Colonic mucosa (tissue), 4 donors: Measurements from ENCODE around the gene NUDT1. TPM values are rescaled to one million over a fixed set of nuclear protein-coding genes. Genes with fewer than 3 reads are reported as not detected.

ENCODE experiments used
- DNase-seq: peaks from one replicate; pipeline ENCODE4 v3.0.0-alpha.2; 2020
- H3K27ac ChIP-seq: fragments of 200-600 bp; one replicate; pipeline ENCODE4 v1.8.0; 2021
- H3K27me3 ChIP-seq: fragments of 200-600 bp; one replicate; pipeline ENCODE4 v1.8.0; 2021
- H3K36me3 ChIP-seq: fragments of 200-600 bp; one replicate; pipeline ENCODE4 v1.8.0; 2021
- H3K4me1 ChIP-seq: fragments of 200-600 bp; one replicate; pipeline ENCODE4 v1.8.0; 2021; ENCODE audit warnings: mild to moderate bottlenecking
- H3K4me3 ChIP-seq: fragments of 200-600 bp; one replicate; pipeline ENCODE4 v1.8.0; 2021
- H3K9ac ChIP-seq, 2 donors: one replicate each; pipeline ENCODE4 v1.7.0; 2013; ENCODE audit warnings: control low read depth in 2 of 2, low read depth in 2 of 2, low read length in 2 of 2
- H3K9me3 ChIP-seq: fragments of 200-600 bp; one replicate; pipeline ENCODE4 v1.8.0; 2021
- CTCF ChIP-seq: fragments of 200-600 bp; IDR thresholded peaks from one replicate; pipeline ENCODE4 v1.8.0; 2022; ENCODE audit warnings: antibody characterized with exemption, mild to moderate bottlenecking
- intact Hi-C: fragments of 100-400 bp; cut with DNase I; formaldehyde crosslinking; loops from one replicate; pipeline ENCODE4 v1.14.1; 2022
- total RNA-seq, 2 donors: library from RNA; stranded (reverse); fragmentation: NEBNext Ultra II Directional in 1 of 2; extraction: Animal tissue kit (Norgen Biotek cat#: 25700) in 1 of 2; gene quantifications; one replicate each; pipeline ENCODE4 v1.2.1, GENCODE V29; 2021
- donor health status: healthy.
- donor health status: DM: no; HTN: no; CAD: no.
- donor health status: DM: no; HTN: no; CAD: no.

Gene NUDT1
- total RNA-seq, 2 donors from 2014 or later = 15.0 to 51.6 TPM

DNA sequence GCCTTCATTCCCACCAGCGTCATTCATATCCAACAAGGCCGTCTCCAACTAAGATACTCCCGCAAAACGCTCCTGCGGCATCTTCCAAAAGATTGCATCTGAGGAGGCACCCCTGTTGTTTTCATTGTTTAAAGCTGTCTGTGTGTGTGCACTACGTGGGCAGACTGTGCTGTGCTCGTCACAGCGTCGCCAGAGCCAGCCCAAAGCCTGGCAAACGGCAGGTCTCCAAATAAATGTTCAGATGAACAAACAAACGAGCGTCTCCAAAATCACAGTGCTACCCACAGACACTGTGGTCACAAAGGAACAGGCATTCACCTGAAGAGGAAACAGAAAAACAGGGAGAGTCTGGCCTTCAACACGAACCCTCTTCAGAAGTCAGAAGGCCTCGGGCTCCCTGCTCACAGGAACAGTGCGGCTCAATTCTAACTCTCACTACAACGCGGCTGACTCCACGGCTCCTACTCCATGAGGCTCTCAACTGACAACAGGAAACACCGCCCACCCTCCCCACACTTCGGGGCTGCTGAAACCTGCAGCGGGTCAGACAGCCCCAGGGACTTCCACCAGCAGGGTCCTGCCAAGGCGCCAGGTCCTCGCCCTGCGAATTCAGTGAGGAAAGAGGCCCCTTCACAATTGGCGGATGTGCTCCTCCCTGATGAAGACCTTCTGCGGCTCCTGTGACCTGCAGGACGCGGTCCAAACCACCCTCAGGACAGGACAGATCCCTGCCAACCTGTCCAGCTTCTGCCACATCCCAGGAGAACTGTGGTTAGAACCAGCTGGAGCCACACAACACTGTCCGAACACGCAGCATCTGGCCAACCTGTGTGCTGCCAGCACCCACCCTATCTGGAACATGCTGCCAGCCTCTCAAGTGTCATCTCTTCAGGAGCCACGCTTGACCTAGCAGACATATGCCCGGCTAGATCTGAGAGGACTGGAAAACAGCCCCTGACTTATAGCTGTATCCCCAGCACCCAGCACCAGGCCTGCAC, 45.3 kb upstream of the NUDT1 start:
- no peak for TF ChIP-seq CTCF
- DNase-seq = no peak
- Histone ChIP-seq H3K36me3 (no peaks in the 10 kb centered on the region), H3K9me3 (no peaks in the 10 kb centered on the region), H3K4me3 (no peak overlapping the region), H3K9ac (no peak overlapping the region), H3K27ac (no peak overlapping the region), H3K4me1 (no peaks in the 10 kb centered on the region), H3K27me3 (no peaks in the 10 kb centered on the region)
- intact Hi-C loops = no loop called here

DNA sequence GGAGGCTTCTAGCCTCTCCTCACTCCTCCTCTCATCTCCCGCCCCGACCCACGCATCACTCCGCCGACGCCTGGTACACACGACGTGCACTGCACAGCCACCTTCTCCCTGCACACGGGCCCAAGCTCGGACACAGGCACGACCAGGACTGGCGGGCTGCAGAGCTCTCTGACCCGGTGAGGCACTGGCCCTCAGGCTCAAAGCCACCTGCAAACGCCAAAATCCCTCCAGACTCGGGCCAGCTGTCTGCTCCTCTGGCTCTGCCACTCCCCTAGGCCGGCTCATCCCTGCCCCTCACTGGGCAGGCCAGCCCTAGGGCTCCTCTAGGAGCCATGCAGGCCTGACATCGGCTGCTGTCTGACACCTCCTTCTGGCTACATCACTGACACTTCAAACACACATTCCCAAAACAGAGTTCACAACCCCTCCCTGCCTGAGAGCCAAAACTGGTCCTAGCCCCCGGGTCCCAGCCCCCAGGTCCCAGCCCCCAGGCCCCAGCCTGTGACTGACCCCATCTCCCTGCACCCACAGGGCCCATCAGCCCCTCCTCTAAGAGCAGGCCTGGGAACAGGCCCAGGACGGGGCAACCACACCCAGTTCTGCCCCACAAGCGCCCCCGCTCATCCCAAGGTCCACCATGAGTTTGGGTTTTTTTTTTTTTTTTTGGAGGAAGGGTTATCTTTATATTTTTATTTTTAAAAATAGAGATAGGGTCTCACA, 44.4 kb upstream of the NUDT1 start:
- no peak overlapping the region for H3K4me3 ChIP-seq
- H3K4me1 ChIP-seq = no peaks in the 10 kb centered on the region
- H3K36me3 ChIP-seq = no peaks in the 10 kb centered on the region
- no peak overlapping the region for H3K9ac ChIP-seq
- DNase-seq = no peak
- H3K27ac ChIP-seq = no peak overlapping the region
- no peaks in the 10 kb centered on the region for H3K9me3 ChIP-seq
- intact Hi-C loops = no loop called here
- TF ChIP-seq CTCF = no peak
- no peaks in the 10 kb centered on the region for H3K27me3 ChIP-seq

DNA sequence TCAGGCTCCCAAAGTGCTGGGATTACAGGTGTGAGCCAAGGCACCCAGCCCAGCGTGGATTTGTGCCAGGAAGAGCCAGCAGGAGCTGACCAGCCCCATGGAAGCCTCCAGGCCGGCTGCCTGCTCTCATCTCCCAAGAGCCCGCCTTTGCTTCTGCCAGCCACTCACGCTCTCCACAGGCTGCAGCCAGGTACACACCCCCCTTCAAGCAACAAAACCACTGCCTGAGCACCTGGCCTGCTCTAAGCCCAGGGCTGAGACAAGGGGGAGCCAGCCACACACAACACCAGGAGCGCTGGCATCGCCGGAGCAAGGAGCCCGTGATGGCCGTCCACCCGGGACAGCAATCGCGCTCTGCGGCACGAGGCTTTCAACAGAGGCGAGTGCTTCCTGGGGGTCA, 43.8 kb upstream of the NUDT1 start:
- Histone ChIP-seq H3K4me1 (no peaks in the 10 kb centered on the region), H3K9ac (no peak overlapping the region), H3K9me3 (no peaks in the 10 kb centered on the region), H3K27me3 (no peaks in the 10 kb centered on the region), H3K4me3 (no peak overlapping the region), H3K27ac (no peak overlapping the region), H3K36me3 (no peaks in the 10 kb centered on the region)
- no peak for DNase-seq
- intact Hi-C loops = no loop called here
- TF ChIP-seq CTCF = no peak

- DNase-seq = no peak
Observed at GRCh38 chr7:2198760-2199159, 43.3 kb upstream of the NUDT1 start.

GRCh38 chr7:2199528-2199927, 42.5 kb upstream of the NUDT1 start:
- H3K4me3 ChIP-seq = no peak overlapping the region
- H3K27ac ChIP-seq = no peak overlapping the region
- no peaks in the 10 kb centered on the region for H3K9me3 ChIP-seq
- no peak overlapping the region for H3K9ac ChIP-seq
- H3K36me3 ChIP-seq = no peaks in the 10 kb centered on the region
- H3K4me1 ChIP-seq = no peaks in the 10 kb centered on the region
- TF ChIP-seq CTCF = no peak
- DNase-seq = no peak
- intact Hi-C loops = no loop called here
- no peaks in the 10 kb centered on the region for H3K27me3 ChIP-seq

More at GRCh38 chr7:2198760-2199159, 43.3 kb upstream of the NUDT1 start:
- Histone ChIP-seq H3K9ac (no peak overlapping the region), H3K27ac (no peak overlapping the region), H3K4me1 (no peaks in the 10 kb centered on the region), H3K36me3 (no peaks in the 10 kb centered on the region), H3K9me3 (no peaks in the 10 kb centered on the region), H3K4me3 (no peak overlapping the region), H3K27me3 (no peaks in the 10 kb centered on the region)
- intact Hi-C loops = no loop called here
- TF ChIP-seq CTCF = no peak
